COR-L47 (cell line): ENCODE results near the gene SNCAIP.

Source experiments
- DNase-seq: peaks from one replicate; lab custom pipeline; 2025; lab: John Stamatoyannopoulos, UW

The SNCAIP gene

DNA sequence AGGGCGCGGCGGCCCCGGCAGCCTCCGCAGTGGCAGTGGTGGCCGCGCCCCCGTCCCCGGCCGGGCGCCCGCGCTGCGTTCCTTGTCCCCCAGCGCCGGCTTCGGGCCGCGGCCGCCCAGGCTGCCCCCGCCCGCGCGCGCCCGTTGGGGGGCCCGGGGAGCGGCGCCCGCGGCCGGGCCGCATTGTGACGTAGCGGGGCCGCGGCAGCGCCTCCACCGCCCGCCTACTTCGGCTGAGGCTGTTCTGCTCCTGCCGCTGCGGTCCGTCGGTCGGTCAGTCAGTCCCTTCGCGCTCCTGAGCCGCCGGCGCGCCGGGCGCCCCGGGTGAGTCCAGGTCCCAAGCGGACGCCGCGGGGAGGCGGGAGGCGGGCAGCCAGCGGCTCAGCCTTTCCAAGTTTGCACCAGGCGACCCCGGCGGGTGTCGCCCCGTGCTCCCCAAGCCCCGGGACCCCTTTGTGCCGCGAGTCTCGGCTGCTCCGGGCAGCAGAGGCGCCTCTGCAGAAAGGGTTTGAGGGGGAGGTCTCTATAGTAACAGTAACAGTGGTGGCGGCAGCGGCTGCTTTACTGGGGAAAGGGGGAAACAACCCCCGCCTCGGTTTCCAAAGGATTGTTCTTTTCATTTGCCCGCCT is at the start of gene SNCAIP:
TSS of gene SNCAIP (plus strand) at position 277 of the 630 bp plus-strand sequence. CDS start 78,898 bp downstream, outside the sequence.
- peak; percentile 29 for DNase-seq

GRCh38 chr5:122263352-122264030 is 48.5 kb upstream of the SNCAIP start:
- DNase-seq = no peak

GRCh38 chr5:122264610-122265009 is 47.4 kb upstream of the SNCAIP start:
- DNase-seq = no peak

- no peak for DNase-seq
Observed at GRCh38 chr5:122267185-122267584, 44.9 kb upstream of the SNCAIP start.

DNA sequence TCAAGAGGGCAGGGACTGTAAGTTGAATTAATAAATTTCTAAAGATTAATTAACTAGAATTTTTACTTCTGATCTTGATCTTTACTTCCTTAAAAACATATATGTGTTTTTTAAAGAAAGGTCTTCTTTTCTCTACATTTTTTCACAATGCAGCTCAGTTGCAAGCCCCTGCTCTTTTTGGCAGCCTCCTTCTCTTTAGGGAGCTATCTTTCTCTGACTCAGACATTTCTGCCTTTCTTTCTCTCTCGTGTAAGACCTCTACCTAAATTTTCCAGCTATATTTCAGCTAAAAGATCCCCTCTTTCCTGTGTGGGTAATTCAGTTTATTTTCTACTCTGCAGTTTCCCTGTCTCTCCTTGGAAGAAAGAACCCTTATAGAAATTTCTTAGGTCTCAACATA is 38.3 kb upstream of the SNCAIP start:
- DNase-seq = no peak

GRCh38 chr5:122283592-122283991 is 28.4 kb upstream of the SNCAIP start:
- DNase-seq = no peak

GRCh38 chr5:122286541-122286940 is 25.5 kb upstream of the SNCAIP start:
- no peak for DNase-seq

GRCh38 chr5:122287101-122287500 is 24.9 kb upstream of the SNCAIP start:
- DNase-seq = no peak

- DNase-seq = no peak
Observed at GRCh38 chr5:122291000-122291901, 20.8 kb upstream of the SNCAIP start.

DNA sequence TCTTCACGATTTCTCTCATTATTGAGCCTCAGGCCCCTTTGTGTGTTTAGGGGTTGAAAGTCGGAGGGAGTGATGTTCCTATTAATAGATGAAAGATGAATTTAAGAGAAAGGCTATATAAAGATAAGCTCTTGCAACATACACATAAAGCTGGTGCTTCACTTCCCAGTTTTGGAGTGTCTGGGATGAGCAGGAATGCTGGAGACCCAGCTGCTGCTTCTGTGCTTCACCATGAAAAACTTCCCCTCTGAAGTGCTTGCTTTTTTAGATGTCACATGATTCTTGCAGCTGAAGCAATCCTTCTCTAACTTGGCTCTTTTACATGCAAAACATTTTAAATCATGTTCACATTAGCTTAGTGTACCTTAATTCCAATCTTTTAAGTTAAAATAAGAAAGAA is 19.7 kb upstream of the SNCAIP start:
- no peak for DNase-seq

GRCh38 chr5:122295138-122295537 is 16.9 kb upstream of the SNCAIP start:
- no peak for DNase-seq

DNA sequence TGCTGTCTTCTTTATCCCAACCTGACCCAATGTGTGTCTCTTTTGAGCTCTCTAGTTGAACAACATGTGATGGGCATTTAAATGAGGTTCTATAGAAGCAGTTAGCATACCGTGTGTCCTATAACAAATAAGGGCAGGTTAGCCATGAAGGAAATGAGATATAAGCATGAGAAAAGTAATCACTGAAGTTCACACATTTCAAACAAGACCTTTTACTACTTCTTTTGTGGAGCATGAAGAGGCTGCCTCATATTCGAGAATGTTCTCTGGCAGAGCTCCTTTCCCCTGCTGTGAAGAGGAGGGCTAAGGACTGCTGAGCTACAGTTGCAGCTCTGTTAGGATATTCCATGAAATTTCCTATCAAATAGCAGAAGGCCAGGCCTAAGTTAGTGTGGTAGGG is 15.2 kb upstream of the SNCAIP start:
- DNase-seq = no peak

GRCh38 chr5:122297587-122298298 is 14.3 kb upstream of the SNCAIP start:
- no peak for DNase-seq

- no peak for DNase-seq
Observed at GRCh38 chr5:122300374-122300773, 11.7 kb upstream of the SNCAIP start.

DNA sequence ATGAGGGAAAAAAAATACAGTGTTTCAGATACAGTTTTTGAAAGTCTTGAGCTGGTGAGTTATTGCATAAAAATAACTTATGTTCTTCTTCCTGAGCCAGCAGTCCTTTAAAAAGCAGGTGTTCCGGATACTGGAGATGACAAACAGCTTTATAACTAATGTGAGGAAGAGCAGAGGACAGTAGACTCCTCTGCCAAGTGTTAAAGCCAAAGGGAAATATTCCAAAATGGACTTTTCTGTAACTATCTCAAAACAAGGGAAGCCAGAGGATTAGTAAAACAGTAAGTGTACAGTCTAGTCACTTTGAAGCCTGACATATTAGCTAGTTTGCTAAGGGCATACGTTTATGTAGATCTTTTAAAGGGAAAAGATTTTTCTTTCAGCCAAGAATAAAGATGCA is 11.0 kb upstream of the SNCAIP start:
- no peak for DNase-seq

DNA sequence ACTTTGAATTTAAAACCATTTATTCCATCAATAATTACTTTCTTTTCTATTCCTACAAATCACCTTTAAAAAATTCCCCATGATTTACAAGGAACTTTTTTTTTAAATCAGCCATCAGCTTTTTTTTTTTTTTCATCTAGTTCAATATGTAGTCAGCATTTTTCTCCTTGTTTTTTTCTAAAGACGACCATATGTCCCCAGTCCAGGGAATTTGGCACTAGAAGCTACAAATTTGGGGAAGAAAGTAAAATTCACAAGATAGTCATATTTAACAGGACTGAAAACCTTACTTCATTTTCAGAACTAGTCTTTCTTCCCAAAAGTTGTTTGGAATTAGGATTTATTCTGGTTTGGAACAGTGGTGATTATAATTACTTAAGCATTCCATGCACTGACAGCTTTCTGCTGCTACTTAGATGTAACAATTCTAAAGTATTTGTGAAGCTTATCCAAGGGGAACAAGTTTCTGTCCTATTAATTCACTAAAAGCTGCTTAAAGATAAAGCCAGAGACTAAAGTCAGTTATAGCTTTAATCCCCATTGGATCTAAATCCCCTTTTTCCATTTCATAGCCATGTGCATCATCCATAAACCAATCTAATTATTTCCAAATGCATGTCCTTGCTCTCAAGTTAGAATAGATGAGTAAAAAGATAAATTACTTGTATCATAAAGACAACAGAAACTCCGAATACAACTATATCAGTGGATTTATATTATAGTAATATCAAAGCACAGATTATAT is 7.4 kb upstream of the SNCAIP start:
- no peak for DNase-seq

- DNase-seq = no peak
Observed at GRCh38 chr5:122306461-122306860, 5.6 kb upstream of the SNCAIP start.

- DNase-seq = no peak
Observed at GRCh38 chr5:122310889-122311288, 1.1 kb upstream of the SNCAIP start.

DNA sequence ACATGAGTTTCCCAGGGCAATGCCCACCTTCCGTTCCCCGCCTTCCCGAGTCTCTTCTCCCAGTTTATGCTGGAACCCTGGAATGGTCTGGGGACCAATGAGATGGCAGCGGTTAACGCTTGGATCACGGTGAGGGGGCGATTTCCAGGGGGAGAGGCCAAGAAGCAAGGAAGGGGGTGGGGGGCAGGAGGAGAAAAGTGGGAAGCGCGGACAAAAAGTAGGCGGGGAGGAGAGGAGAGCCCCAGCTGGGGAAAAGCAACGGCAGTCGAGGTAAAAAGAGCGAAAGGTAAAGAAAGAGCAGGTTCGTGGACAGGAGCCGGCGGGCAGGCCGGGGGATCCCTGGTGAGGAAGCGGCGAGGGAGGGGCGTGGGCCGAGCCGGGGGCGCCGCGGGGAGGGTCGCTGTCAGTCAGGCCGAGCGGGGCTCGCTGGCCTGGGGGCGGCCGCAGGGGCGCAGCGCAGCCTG is 508 bp upstream of the SNCAIP start:
- DNase-seq = no peak

DNA sequence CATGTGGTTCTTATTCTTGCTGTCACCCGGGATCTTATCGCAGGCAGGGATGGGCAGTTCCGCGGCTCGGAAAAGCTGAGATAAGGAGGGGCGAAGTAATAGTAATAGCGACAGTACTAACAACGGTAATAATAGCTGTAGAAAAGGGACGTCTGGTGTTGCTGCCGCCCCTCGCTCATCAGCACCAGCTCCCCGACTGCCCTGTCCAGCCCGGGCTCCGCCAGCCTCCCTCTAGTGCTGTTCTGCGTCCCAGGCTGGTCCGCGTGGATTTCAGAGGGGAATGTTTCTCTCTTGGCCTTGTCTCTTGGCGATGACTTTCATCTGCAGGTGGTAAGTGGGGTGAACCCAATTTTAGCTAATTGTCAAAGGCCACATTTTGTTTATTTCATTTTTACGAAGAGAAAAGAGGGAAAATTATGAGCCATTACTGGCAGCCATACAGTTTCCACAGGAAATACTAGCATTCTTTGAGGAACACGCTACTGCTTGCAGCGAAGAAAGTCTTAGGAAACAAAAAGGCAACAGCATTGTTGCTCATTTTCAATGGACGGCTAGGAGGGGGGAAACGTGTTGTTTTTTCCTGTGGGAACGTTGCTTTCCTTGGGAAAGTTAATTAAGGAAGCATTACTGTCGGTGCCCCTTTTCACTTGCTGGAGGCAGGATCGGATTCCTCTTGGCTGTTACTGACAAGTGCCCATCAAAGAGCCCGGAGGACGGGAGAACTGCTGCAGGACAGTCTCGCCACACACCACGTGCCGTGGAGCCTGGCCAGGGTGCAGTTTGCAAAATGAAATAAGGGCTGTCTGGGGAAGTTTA is 762 bp downstream of the SNCAIP start:
- DNase-seq = peak; percentile 20
